HG03378 (cell line): ENCODE results near the gene LMF2.
"Not testable (repeated sequence)": the region's sequence is repeated elsewhere in the genome, so short reads cannot be mapped to it uniquely, and the experiment has no call there.

Source experiments
- ATAC-seq: cut with Tn5 transposase; IDR thresholded peaks from one replicate; pipeline ENCODE4 v1.9.1; 2021; ENCODE audit warnings: mild to moderate bottlenecking, moderate library complexity; ENCODE audit not compliant: unreplicated experiment

The LMF2 gene

DNA sequence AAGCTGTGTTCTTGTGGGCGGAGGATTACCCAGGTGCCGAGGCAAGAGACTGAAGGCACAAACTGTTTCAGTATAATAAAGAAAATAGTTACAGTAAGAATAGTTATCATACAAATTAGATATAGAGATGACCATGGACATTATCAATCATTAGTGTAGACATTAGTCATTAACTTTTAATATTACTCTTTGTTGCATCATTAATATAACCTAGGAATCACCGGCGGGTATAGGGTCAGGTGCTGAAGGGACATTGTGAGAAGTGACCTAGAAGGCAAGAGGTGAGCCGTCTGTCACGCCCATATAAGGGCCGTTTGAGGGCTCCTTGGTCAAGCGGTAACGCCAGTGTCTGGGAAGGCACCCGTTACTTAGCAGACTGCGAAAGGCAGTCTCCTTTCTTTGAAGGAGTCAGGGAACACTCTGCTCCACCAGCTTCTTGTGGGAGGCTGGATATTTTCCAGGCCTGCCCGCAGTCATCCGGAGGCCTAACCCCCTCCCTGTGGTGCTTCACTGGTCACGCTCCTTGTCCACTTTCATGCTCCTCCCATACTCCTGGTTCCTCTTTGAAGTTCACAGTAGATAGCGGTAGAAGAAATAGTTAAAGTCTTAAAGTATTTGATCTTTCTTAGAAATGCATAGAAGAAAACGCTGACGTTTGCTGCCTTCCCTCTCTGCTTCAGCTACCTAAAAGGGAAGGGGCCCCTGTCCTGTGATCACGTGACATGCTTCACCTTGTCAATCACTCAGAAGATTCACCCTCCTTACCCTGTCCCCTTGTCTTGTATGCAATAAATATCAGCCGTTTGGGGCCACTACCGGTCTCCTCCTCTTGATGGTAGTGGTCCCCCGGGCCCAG, 26.6 kb upstream of the LMF2 start:
- ATAC-seq: not testable (repeated sequence)

DNA sequence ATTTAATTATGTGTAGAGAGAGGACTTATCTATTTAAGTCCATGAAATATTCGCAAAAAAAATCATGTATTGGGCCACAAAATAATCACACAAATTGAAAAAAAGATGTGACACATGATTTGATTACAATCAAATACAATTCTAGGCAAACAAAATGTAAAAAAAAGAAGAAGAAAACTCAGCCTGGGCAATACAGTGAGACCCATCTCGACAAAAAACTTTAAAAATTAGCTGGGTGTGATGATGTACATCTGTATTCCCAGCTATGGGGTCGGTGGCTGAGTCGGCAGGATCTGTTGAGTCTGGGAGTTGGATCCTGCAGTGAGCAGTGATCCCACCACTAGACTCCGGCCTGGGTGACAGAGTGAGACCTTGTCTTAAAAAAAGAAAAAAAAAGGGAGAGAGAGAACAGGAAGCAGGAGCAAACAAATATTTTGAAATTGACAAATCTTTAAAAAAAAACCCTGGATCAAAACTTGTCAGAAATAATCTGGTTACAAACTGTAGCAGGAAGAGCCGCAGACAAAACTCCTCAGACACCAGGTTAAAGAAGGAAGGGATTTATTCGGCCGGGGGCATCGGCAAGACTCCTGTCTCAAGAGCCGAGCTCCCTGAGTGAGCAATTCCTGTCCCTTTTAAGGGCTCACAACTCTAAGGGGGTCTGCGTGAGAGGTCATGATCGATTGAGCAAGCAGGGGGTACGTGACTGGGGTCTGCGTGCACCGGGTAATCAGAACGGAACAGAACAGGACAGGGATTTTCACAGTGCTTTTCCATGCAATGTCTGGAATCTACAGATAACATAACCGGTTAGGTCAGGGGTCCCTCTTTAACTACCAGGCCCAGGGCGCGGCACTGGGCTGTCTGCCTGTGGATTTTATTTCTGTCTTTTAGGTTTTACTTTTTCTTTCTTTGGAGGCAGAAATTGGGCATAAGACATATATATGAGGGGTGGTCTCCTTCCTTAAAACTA, 25.6 kb upstream of the LMF2 start:
- ATAC-seq: no peak

GRCh38 chr22:50531962-50532674, 24.6 kb upstream of the LMF2 start:
- no peak for ATAC-seq

- ATAC-seq: no peak
Observed at GRCh38 chr22:50531546-50531961, 24.1 kb upstream of the LMF2 start.

GRCh38 chr22:50530877-50531545, 23.5 kb upstream of the LMF2 start:
- ATAC-seq: no peak

DNA sequence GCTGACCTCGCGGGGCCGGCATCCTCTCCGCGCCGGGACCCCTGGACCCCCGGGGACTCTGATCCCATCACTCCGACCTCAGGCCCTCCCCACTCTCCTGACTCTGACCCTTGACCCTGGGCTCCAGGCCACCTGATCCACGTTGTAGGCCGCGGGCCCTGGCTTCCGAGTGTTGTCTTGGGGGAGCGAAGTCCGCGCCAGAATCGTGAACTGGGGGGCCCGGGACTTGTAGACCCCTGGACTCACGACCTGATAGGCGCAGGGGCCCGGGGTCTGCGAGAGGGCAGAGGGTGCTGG, 23.0 kb upstream of the LMF2 start:
- no peak for ATAC-seq

DNA sequence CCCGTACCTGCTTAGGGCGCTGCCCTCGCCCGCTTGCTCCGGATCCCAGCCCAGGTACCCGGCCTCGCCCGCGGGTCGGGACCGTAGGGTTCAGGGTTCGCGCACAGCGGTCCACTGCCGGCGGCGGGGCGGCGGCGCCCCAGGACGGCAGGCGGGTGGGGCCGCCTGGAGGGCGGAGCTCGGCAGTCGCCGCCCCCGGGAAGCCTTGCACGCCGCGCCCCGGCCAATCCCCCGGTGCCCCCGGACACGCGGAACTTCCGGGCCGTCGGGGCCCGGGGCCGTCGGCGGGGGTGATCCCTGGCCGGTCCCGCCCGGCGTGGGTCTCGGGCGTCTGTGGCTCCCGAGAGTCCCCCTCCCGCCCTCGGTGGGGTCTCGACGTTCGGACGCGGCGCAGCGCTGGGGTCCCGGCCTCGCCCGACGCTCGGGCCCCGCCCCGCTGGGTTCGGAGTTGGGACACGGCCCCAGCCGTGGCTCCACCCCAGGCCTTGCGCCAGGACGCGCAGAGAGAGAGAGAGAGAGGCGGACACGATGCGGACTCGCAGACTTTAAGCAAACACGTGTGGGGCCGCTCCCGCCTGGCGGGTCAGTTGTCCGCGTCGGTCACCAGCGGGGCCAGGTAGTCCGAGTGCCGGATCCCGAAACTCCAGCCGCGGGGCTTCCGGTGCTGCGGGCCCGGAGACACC, 22.5 kb upstream of the LMF2 start, which contains the start of gene TYMP:
Gene TYMP (minus strand): TSS at position 116 of the 683 bp plus-strand sequence. CDS start 303 bp downstream, outside the sequence.
- ATAC-seq: no peak

- no peak for ATAC-seq
Observed at GRCh38 chr22:50529416-50529896, 22.0 kb upstream of the LMF2 start.

GRCh38 chr22:50528682-50529415, 21.3 kb upstream of the LMF2 start:
- no peak for ATAC-seq

DNA sequence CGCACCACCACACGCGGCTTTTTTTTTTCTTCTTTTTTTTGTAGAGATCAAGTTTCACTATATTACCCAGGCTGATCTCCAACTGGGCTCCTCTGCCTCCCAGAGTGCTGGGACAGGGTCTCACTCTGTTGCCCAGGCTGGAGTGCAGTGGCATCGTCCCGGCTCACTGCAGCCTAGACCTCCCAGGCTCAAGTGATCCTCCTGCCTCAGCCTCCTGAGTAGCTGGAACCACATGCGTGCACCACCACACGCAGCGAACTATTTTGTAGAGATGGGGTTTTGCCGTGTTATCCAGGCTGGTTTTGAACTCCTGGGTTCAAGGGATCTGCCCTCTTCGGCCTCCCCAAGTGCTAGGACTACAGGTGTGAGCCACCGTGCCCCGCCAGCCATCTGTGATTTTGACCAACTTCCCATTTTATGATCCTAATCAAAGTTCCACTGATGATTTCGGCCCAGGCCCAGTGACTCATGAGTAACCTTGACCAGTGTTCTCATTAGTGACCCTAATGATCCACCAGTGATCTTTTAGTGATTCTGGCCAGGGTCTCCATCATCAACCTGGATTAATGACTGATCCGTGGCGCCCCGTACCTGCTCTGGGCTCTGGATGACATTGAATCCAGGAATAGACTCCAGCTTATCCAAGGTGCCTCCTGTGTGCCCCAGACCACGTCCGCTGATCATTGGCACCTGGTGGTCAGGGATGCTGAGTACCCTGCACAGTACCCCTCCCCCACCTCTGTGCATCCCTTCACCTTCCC, 20.6 kb upstream of the LMF2 start:
- no peak for ATAC-seq

DNA sequence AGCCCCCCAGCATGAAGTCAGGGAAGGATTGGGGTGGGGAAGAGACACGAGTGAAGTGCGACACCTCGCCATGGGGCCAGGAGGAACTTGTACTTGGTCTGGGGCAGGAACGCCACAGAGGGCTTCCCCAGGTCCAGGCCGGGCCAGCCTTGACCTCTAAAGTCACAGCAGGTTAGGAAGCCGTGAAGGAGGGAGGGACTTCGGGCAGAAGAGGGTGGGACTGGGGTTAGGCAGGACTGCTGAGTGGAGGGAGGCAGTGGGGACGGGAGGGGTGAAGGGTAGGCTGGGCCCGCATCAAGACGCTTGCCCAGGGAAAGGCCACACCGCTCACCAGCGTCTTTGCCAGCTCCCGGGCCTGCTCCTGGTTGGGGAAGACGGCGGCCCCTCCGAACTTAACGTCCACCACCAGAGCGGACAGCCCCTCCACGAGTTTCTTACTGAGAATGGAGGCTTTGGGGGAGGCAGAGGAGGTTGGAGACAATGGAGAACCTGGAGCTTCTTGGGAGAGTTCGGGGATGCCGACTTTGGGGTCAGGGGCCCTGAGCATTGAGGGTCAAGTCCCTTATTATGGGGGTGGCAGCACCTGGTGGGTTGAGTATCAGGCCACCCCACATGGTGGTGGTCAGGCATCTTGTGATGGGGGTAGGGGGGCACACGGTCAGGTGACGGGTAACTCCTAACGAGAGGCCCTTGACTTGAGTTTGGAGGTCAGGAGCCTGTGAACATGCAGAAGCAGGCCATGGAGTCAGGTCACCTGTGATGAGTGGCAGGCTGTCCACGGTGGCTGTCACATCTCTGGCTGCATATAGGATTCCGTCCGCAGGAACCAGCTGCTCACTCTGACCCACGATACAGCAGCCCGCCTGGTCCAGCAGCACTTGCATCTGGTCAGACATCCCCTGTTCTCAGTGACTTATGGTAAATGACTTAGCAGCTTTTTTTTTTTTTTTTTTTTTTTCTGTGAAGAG, 19.6 kb upstream of the LMF2 start:
- ATAC-seq: no peak

GRCh38 chr22:50526108-50526833, 18.8 kb upstream of the LMF2 start:
- ATAC-seq: peak; percentile 18

- ATAC-seq: peak; percentile 9
Observed at GRCh38 chr22:50525858-50526107, 18.3 kb upstream of the LMF2 start.

DNA sequence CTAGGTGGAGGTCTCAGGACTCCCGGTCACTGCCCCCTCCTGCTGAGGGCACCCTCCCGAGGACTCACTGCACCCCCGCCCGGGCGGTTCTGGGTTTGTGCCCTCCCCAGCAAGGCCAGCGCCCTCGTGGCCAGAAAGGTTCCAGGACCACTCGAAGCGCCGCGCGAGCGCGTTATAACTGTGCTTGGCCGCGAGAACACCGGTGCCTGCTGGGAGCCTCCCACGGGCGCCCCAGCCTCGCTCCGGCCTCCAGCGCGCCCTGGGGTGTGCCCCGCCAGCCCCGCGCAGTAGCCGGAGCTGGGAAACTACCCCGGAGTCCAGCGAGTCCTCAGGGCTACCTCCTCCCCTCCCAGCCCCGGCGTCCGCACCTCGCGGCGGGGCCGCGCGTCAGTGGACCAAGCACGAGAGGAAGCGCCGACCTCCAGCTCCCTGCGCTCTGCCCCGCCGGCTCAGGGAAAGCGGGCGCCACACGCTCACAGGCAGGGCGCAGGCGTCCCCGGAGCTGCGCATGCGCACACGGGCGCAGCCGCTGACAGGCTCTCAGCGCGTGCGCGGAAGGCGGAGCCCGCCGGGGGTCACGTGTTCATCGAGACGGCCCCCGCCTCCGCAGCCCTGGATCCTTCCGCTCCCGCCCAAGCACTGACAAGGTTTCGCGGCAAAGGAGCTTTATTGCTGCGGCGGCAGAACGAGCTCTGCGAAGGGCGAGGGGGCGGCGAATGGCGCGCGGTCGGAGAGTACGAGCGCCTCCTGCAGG, 17.8 kb upstream of the LMF2 start, which contains the start of gene SCO2:
Gene SCO2 (minus strand): TSS at position 495 of the 754 bp plus-strand sequence. CDS start 1,187 bp downstream, outside the sequence.
- ATAC-seq: peak; percentile 31

- no peak for ATAC-seq
Observed at GRCh38 chr22:50524676-50525103, 17.2 kb upstream of the LMF2 start.
